HCT116 (cell line): ENCODE data around the gene ZSCAN2. TPM values are rescaled to one million over a fixed set of nuclear protein-coding genes. Genes with fewer than 3 reads are reported as not detected.

Source experiments
- ATAC-seq: fragments of 200-7000 bp; cut with Tn5 transposase; 2 replicates; pipeline ENCODE4 v1.9.1; 2020; ENCODE audit warnings: mild to moderate bottlenecking, moderate library complexity
- BruUV-seq: library from RNA; stranded (reverse); fragments of 400-500 nt; replicated peaks from 2 replicates; lab custom pipeline; 2021; lab: Mats Ljungman, UMichigan
- CTCF ChIA-PET: fragments of 300-600 bp; sonication (Branson Sonifier 250); formaldehyde crosslinking; loops from one replicate; lab custom pipeline; 2021; ENCODE audit warnings: antibody characterized with exemption; lab: Charles Lee
- POLR2A ChIA-PET: fragments of 300-600, 350-600 bp; sonication (Branson Sonifier 250); formaldehyde crosslinking; loops from one replicate; lab custom pipeline; 2021; ENCODE audit warnings: antibody characterized with exemption; lab: Charles Lee
- RAD21 ChIA-PET, 2 experiments: fragments of 300-600 bp; sonication (Branson Sonifier 250); formaldehyde crosslinking; loops; one replicate each; lab custom pipeline; 2023; ENCODE audit warnings: low total read pairs in 2 of 2; ENCODE audit not compliant: uncharacterized antibody in 2 of 2, unreplicated experiment in 2 of 2, low non-redundant PET in 1 of 2; lab: Charles Lee
- DNase-seq: peaks from one replicate; pipeline ENCODE4 v3.0.0-alpha.2; 2010; ENCODE audit warnings: low read depth, low spot score
- H2AFZ ChIP-seq: fragments of 200-600 bp; shearing (Covaris generic), sonication (generic); 2 replicates; pipeline ENCODE4 v1.6.1; 2017; ENCODE audit warnings: low read depth, mixed run types, mixed read lengths, antibody characterized with exemption, low read length; ENCODE audit not compliant: poor library complexity, severe bottlenecking
- H3K27ac ChIP-seq: 2 replicates; pipeline ENCODE4 v1.5.1; 2012; ENCODE audit warnings: low read depth, low read length
- H3K27me3 ChIP-seq: fragments of 200-600 bp; sonication (generic); 2 replicates; pipeline ENCODE4 v1.6.1; 2016; ENCODE audit warnings: mixed run types, low read length, mixed read lengths; ENCODE audit not compliant: insufficient read depth
- H3K36me3 ChIP-seq, 2 experiments: fragments of 200-500 bp in 1 of 2; fragments of 200-600 bp in 1 of 2; sonication (Bioruptor generic) in 1 of 2; sonication (generic) in 1 of 2; 2 replicates each; pipeline versions ENCODE4 v1.5.1 to v1.6.1; 2014 to 2016; ENCODE audit warnings: low read length in 2 of 2, inconsistent platforms in 1 of 2, mixed read lengths in 1 of 2, mixed run types in 1 of 2; ENCODE audit not compliant: insufficient read depth in 2 of 2, control insufficient read depth in 1 of 2
- H3K4me1 ChIP-seq, 2 experiments: fragments of 200-600 bp in 1 of 2; sonication (generic) in 1 of 2; 2 replicates each; pipeline versions ENCODE4 v1.5.1 to v1.6.1; 2012 to 2017; ENCODE audit warnings: low read length in 2 of 2, inconsistent platforms in 1 of 2, mild to moderate bottlenecking in 1 of 2, mixed read lengths in 1 of 2, mixed run types in 1 of 2, moderate library complexity in 1 of 2; ENCODE audit not compliant: insufficient read depth in 2 of 2, control insufficient read depth in 1 of 2
- H3K4me2 ChIP-seq: fragments of 200-600 bp; sonication (generic); 2 replicates; pipeline ENCODE4 v1.6.1; 2017; ENCODE audit warnings: mixed run types, low read length, mixed read lengths
- H3K4me3 ChIP-seq, 2 experiments: fragments of 200-600 bp in 1 of 2; sonication (generic) in 1 of 2; replicated peaks in 1 of 2; 2 replicates each; pipeline ENCODE4 v1.5.1; 2011 to 2016; ENCODE audit warnings: low read length in 2 of 2, control low read depth in 1 of 2, low read depth in 1 of 2, mild to moderate bottlenecking in 1 of 2, mixed read lengths in 1 of 2, mixed run types in 1 of 2
- H3K79me2 ChIP-seq: fragments of 200-600 bp; sonication (generic); 2 replicates; pipeline ENCODE4 v1.6.1; 2017; ENCODE audit warnings: mild to moderate bottlenecking, mixed run types, low read length, moderate library complexity, mixed read lengths; ENCODE audit not compliant: insufficient read depth
- H3K9ac ChIP-seq: fragments of 200-600 bp; sonication (generic); 2 replicates; pipeline ENCODE4 v1.6.1; 2016; ENCODE audit warnings: low read length, mixed read lengths
- H3K9me2 ChIP-seq: fragments of 200-600 bp; sonication (generic), shearing (Covaris generic); 2 replicates; pipeline ENCODE4 v1.6.1; 2017; ENCODE audit warnings: mixed run types, mild to moderate bottlenecking, moderate library complexity; ENCODE audit not compliant: insufficient read depth
- H3K9me3 ChIP-seq, 2 experiments: fragments of 200-500 bp in 1 of 2; fragments of 200-600 bp in 1 of 2; sonication (Bioruptor generic) in 1 of 2; sonication (generic) in 1 of 2; 2 replicates each; pipeline ENCODE4 v1.6.1; 2014 to 2017; ENCODE audit warnings: low read length in 2 of 2, mixed read lengths in 2 of 2, inconsistent platforms in 1 of 2, low read depth in 1 of 2, mild to moderate bottlenecking in 1 of 2, mixed run types in 1 of 2, moderate library complexity in 1 of 2; ENCODE audit not compliant: control insufficient read depth in 1 of 2, insufficient read depth in 1 of 2
- H4K20me1 ChIP-seq: fragments of 200-600 bp; sonication (generic), shearing (Covaris generic); 2 replicates; pipeline ENCODE4 v1.6.1; 2017; ENCODE audit warnings: mixed run types, mild to moderate bottlenecking, moderate library complexity; ENCODE audit not compliant: insufficient read depth
- ATF3 ChIP-seq: IDR thresholded peaks from 2 replicates; pipeline ENCODE4 v1.6.1; 2012
- CBX3 ChIP-seq: IDR thresholded peaks from 2 replicates; pipeline ENCODE4 v1.6.1; 2012; ENCODE audit warnings: low read depth
- CEBPB ChIP-seq: IDR thresholded peaks from 2 replicates; pipeline ENCODE4 v1.6.1; 2012; ENCODE audit warnings: low read depth
- CTCF ChIP-seq, 3 experiments: fragments of 200-600 bp in 1 of 3; sonication (generic) in 1 of 3; IDR thresholded peaks in 2 of 3; conservative IDR thresholded peaks in 1 of 3; 2 replicates each; pipeline ENCODE4 v1.5.1; 2012 to 2017; ENCODE audit warnings: low read depth in 2 of 3, low read length in 2 of 3, antibody characterized with exemption in 1 of 3, borderline replicate concordance in 1 of 3, control low read depth in 1 of 3, mild to moderate bottlenecking in 1 of 3, mixed read lengths in 1 of 3, mixed run types in 1 of 3, moderate library complexity in 1 of 3; ENCODE audit not compliant: insufficient read depth in 1 of 3
- EGR1 ChIP-seq: IDR thresholded peaks from 2 replicates; pipeline ENCODE4 v1.6.1; 2012; ENCODE audit warnings: low read depth
- ELF1 ChIP-seq: IDR thresholded peaks from 2 replicates; pipeline ENCODE4 v1.6.1; 2012; ENCODE audit warnings: low read depth, borderline replicate concordance
- EZH2phosphoT487 ChIP-seq: fragments of 200-600 bp; IDR thresholded peaks from 2 replicates; pipeline ENCODE4 v1.6.1; 2018; ENCODE audit warnings: antibody characterized with exemption, borderline replicate concordance
- POLR2AphosphoS5 ChIP-seq: IDR thresholded peaks from 2 replicates; pipeline ENCODE4 v1.6.1; 2011; ENCODE audit warnings: mild to moderate bottlenecking, low read depth, low read length, moderate library complexity
- SIN3A ChIP-seq: IDR thresholded peaks from 2 replicates; pipeline ENCODE4 v1.6.1; 2012; ENCODE audit warnings: low read depth
- SRF ChIP-seq: IDR thresholded peaks from 2 replicates; pipeline ENCODE4 v1.6.1; 2012; ENCODE audit warnings: low read depth
- intact Hi-C: fragments of 100-400 bp; cut with micrococcal nuclease; formaldehyde crosslinking; loops from 2 replicates; pipeline ENCODE4 v1.10.0; 2022
- total RNA-seq: library from RNA; stranded (reverse); gene quantifications from one replicate; pipeline ENCODE4 v1.2.1, GENCODE V29; 2021; ENCODE audit not compliant: unreplicated experiment

Gene ZSCAN2
- total RNA-seq, 1 experiment from 2014 or later = 15.5 TPM

GRCh38 chr15:84645997-84646396, 45.2 kb downstream of the ZSCAN2 start:
- no peaks in the 10 kb centered on the region for H3K4me1 ChIP-seq
- H3K9me2 ChIP-seq = no peaks in the 10 kb centered on the region
- TF ChIP-seq ELF1 = no peak
- TF ChIP-seq CBX3 = no peak
- TF ChIP-seq EGR1 = no peak
- no peak for TF ChIP-seq CEBPB
- TF ChIP-seq EZH2phosphoT487 = no peak
- no peak for TF ChIP-seq POLR2AphosphoS5
- TF ChIP-seq SIN3A = no peak
- TF ChIP-seq SRF = no peak
- TF ChIP-seq CTCF (IDR thresholded peaks at IDR 0.05 in 2 of 3, conservative IDR thresholded peaks at IDR 0.05 in 1 of 3; ENCODE audit: borderline replicate concordance in 1 of 3, insufficient read depth in 1 of 3, low read depth in 2 of 3, low read length in 2 of 3) = no peak
- no peak for TF ChIP-seq ATF3
- H3K27me3 ChIP-seq = no peaks in the 10 kb centered on the region
- no peaks in the 10 kb centered on the region for H4K20me1 ChIP-seq
- intact Hi-C loops = no loop called here
- DNase-seq (no peak), ATAC-seq (no peak)
- POLR2A ChIA-PET = no interaction called here
- BruUV-seq = no TSS peak
- peaks cover 11% of the 10 kb centered on the region; the same call in 1 of the 2 replicates for H3K79me2 ChIP-seq
- RAD21 ChIA-PET = no interaction called here
- H3K4me3 ChIP-seq = no peak overlapping the region
- CTCF ChIA-PET = no interaction called here
- H2AFZ ChIP-seq = no peak overlapping the region
- H3K27ac ChIP-seq = no peak overlapping the region
- no peak overlapping the region for H3K4me2 ChIP-seq
- no peak overlapping the region for H3K9ac ChIP-seq
- H3K36me3 ChIP-seq = peaks cover 58% of the 10 kb centered on the region in 2 experiments
- H3K9me3 ChIP-seq = no peaks in the 10 kb centered on the region
